GM13977 (cell line): ENCODE data around the gene SLC19A1.

Experiments used
- DNase-seq: peaks from one replicate; pipeline ENCODE4 v3.0.0; 2012; ENCODE audit warnings: low spot score
- in situ Hi-C: fragments of 300-500 bp; cut with MboI; formaldehyde crosslinking; loops from one replicate; pipeline ENCODE4 v1.12.0; 2022; ENCODE audit warnings: low sequenced_read_pairs, low pct_unique_long_range_greater_than_20kb, mixed read lengths, inconsistent platforms; ENCODE audit not compliant: unreplicated experiment
- TF ChIP-seq, protein P1 (sequence below): IDR thresholded peaks from 2 replicates; pipeline ENCODE4 v1.5.1; 2012; ENCODE audit warnings: mild to moderate bottlenecking, control low read depth; ENCODE audit not compliant: insufficient read depth; ENCODE audit errors: extremely low read depth, missing control alignments

The SLC19A1 gene

DNA sequence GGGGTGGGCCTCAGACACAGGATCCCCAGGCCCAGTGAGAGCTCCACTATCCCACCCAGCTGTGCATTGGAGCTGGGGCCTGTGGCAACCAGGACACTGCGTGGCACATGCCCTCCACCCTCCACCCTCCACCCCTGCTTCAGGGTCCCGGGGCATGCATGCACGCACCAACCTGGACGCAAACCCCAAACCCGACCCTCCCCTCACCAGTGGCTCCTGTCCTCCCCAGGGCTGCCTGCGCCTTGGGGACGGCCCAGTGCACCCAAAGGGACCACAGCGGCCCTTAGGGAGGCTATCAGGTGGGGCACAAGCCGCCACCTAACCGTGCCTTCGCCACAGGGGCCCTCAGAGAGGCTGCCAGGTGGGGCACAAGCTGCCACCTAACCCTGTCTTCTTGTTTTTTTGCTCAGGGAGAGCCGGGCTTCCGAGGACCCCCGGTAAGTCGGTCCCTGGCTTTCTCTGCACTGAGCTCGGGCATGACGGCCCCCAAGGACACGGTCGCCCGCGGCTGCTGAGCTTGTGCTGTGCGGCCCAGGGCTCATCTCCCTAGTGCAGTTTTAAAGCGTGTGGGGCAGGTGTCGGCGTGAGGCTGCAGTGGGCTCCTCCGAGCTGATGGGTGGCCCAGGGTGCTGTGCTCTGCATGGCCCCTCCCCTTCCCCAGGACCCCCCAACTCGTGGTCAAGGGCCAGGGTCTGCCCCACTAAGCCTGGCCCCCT is 47.9 kb downstream of the SLC19A1 start:
- no peak for DNase-seq
- TF ChIP-seq, protein P1, sequence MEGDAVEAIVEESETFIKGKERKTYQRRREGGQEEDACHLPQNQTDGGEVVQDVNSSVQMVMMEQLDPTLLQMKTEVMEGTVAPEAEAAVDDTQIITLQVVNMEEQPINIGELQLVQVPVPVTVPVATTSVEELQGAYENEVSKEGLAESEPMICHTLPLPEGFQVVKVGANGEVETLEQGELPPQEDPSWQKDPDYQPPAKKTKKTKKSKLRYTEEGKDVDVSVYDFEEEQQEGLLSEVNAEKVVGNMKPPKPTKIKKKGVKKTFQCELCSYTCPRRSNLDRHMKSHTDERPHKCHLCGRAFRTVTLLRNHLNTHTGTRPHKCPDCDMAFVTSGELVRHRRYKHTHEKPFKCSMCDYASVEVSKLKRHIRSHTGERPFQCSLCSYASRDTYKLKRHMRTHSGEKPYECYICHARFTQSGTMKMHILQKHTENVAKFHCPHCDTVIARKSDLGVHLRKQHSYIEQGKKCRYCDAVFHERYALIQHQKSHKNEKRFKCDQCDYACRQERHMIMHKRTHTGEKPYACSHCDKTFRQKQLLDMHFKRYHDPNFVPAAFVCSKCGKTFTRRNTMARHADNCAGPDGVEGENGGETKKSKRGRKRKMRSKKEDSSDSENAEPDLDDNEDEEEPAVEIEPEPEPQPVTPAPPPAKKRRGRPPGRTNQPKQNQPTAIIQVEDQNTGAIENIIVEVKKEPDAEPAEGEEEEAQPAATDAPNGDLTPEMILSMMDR, result no peak
- in situ Hi-C loops, result no loop called here

DNA sequence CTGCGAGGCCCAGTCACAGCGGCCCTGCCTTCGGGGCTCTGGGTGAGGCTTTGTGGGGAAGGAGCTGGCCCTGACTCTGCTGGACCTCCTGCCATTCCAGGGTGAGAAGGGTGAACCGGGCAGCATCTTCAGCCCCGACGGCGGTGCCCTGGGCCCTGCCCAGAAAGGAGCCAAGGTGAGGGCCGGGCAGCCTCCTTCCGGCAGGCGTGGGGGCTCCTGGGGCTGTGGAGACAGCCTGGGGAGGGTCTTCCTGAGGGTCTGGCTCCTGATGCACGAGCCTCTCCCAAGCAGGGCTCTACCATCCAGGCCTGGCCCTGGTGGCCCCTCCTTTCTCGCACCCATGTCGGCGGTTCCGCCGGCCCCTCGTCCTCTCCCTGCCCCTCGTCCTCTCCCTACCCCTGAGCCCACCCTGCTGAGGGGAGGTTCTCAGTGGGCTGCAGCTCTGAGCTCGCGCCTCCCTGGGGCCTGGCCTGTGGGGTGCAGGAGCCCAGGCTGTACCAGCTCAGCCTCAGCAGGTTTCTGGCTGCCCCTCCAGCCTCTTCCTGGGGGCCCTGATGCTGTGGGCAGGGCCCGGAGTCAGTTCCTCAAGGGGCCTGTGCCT is 48.7 kb downstream of the SLC19A1 start:
- no peak for DNase-seq
- in situ Hi-C loops, result no loop called here
- TF ChIP-seq, protein P1, result no peak

DNA sequence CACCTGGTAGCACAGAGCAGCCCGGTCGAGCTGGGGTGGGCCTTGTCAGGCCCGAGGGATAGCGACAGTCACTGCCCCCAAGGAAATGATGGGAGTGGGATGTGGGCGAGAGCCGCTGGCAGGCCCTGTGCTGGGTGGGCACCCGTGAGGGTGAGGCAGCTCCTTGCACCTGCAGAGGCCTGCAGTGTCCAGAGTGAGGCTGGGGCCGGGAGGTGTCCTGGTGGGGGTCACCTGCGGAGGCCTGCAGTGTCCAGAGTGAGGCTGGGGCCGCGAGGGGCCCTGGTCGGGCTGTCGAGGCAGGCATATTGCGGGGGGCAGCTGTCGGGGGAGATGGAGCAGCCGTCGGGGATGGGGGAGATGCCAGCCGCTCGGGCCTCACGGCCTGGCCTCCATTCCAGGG is 49.5 kb downstream of the SLC19A1 start:
- in situ Hi-C loops, result no loop called here
- DNase-seq, result no peak
- TF ChIP-seq, protein P1, result no peak

DNA sequence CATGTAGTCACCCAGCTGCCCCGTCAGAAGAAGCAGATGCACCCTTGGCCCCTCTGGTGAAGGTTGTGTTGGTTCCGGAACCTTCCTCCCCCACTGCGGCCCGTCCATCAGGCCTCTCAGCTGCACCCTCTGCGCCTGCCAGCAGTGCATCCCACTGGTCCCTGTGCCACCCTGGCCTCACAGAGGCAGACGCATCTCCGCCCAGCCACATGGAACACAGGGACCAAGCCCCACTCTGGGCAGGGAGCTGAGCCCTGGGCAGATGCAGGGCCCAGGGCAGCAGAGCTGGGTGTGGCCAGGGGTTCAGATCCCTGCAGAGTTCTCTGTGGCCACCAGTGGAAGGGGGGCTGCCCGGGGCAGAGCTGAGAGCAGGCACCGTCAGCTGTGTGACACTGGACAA is 50.6 kb downstream of the SLC19A1 start:
- no peak for DNase-seq
- in situ Hi-C loops, result no loop called here
- TF ChIP-seq, protein P1, result no peak

DNA sequence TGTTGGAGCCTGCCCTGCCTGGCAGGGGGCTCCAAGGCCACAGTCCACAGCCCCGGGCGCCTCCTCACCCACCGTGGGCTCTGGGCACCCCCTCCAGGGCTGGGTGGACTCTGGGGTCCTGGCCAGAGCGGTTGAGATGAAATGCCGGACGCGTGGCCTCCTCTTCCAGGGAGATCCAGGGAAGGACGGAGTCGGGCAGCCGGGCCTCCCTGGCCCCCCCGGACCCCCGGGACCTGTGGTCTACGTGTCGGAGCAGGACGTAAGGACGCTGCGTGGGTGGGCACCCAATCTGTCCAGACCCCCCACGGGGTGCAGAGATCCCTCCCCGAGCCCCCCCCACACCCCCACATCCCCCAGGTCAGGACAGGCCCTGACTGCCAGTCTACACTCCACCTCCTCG is 51.2 kb downstream of the SLC19A1 start:
- TF ChIP-seq, protein P1, result no peak
- DNase-seq, result no peak
- in situ Hi-C loops, result no loop called here

DNA sequence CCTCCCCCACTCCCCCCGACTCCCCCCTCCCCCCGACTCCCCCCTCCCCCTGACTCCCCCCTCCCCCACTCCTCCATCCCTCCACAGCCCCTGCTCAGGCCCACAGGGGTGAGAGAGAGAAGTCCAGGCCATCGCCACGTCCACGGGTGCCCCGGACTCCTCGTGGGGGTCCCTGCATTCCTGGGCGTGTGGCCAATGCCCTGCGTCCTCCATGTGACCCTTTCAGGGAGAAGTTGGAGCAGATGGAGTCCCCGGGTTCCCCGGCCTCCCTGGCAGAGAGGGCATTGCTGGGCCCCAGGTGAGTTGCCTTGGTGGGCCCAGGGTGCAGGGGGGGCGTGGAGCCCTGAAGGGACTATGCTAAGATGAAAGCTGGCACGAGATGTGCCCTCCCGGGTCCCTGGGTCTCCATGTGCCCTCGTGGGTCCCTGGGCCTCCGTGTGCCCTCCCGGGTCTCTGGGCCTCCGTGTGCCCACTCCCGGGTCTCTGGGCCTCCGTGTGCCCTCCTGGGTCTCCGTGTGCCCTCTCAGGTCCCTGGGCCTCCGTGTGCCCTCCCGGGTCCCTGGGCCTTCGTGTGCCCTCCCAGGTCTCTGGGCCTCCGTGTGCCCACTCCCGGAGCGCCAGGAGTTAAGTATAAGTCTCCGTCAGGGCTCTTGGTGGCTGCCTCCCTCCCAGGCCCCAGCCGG is 52.0 kb downstream of the SLC19A1 start:
- TF ChIP-seq, protein P1, result no peak
- no peak for DNase-seq

More for the DNA sequence above, 52.0 kb downstream of the SLC19A1 start:
- in situ Hi-C loops, result no loop called here
